ENCODE results near the gene NANS.

- TF ChIP-seq POLR2AphosphoS5 (IDR thresholded peaks at IDR 0.05; ENCODE audit: borderline replicate concordance, low read depth, low read length), result no peak
- no peak for TF ChIP-seq EZH2 (IDR thresholded peaks at IDR 0.05)
- no peak for TF ChIP-seq FOXP2 (optimal IDR thresholded peaks at IDR 0.05; ENCODE audit: control extremely low read depth, extremely low read length, insufficient read depth)
Measured at GRCh38 chr9:98083566-98084183, 27.1 kb downstream of the NANS start.
